Raji (cell line): ENCODE results near the gene XIRP1.

ENCODE experiments used
- POLR2A ChIP-seq: IDR thresholded peaks from 2 replicates; pipeline ENCODE4 v1.6.1; 2011; ENCODE audit warnings: low read depth, low read length, control low read depth; ENCODE audit not compliant: insufficient read depth

XIRP1 gene

DNA sequence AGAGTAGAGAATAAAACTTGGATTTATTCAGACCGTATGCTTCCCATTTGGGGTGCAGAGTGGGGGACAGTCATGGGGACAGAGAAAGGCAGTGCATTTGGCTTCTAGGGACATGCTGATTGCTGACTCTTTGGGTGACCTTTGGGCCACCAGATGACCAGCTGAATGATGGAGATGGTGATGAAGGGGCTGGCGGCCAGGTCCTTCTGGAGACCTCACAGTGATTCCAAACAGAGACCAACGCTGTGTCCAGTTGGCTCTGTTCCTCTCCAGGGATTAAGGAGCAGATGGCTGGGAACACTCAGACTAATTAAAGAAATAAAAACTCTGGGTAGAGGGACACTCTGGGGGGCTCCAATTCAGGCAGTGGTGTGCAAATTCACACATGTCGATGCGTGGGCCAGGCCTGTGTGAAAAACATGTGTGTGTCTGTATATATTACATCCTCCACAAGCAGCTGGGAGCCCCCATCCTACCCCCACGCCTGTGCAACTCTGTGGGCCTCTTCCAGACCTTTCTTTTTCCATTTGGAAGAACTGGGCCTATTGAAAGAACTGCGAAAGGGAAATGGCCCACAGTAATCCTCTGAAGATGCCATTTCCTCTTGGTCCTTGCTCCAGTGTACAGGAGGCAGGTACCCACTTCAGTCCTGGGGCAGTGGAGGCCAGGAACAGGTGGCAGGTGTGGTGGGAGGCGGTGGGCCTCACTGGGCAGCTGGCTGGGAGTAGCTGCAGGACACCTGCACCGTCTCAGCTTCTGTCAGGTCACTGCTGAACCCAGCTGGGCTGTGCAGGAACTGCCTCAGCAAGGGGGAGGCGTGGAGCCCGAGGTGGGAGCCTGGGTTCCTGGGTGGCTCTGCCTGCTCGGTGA is 8.9 kb downstream of the XIRP1 start:
- no peak for TF ChIP-seq POLR2A

DNA sequence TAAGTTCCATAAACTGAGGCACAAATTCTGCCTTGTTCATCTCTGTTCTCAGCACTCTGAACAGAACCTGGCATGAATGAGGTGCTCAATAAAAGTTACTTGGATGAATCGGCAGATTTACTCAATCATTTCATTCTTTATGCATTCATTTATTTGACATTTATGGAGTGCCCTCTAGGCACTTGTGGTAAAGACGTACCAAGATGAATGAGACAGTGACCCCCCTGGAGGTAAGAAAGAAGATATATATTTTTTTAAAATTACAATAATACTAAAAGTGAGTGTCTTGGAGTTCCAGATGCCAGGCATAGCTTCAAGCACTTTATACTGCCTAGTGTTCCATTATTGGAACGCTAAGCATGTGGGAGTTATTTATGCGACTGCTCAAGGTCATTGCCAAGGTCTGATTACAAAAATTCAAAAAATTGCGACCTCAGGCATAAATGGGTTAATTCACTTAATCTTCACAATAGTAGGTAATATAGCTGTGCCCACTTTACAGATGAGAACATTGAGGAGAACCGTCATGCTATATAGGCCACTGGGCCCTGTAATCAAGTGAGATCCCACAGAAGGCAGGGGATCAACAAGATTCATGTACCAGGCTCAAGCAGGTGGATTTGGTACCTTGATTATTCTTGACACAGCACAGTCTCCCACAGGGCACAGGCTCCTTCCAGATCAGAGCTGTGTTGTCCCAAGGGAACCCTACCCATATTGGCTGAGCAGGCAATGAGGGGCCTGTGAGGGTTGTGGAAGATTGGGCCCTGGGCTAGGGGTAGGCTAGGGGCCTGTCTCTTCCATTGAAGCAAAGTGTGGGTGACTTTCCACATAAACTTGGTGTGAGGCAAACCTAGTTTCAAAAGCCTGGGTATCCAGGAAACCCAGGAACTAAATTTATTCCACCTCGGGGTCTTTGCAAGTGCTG is 10.7 kb downstream of the XIRP1 start:
- TF ChIP-seq POLR2A: no peak

DNA sequence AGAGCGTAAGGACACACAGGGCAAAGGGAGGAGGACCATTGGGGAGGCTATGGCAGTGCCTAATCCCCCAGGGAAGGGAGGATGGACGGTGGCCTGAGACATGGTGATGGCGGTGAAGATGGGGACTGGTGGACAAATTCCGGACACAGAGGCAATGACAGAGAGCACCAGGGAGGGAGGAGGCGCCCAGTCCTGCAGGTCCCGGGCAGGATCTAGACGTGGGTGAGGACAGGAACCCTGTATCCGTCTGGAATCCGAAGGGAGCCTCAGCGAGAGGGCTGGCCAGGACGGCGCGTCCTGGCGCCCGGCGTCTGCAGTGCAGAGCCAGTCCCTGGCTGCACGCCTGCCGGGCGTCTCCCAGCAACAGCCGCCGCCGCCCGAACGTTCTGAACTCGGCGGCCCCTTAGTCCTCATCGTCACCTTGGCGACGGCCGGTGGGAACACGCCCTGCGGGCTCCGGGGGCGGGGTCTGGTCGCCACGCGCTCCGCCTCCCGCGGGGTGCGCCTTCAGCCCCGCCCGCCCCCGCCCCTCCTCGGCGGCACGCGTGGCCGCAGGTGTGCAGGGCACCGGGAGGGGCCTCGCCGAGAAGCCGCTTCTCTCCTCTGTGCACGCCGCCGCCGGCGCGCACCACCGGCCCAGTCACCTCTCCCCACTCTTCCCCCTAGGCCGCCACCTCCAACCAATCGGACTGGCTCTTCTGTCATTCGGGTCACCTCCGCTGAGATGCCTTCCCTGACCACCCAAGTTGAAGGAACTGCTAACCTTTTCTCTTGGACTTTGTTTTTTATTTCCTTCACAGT is 11.6 kb downstream of the XIRP1 start:
- peak; percentile 36; the same call in 1 of the 2 replicates for TF ChIP-seq POLR2A

DNA sequence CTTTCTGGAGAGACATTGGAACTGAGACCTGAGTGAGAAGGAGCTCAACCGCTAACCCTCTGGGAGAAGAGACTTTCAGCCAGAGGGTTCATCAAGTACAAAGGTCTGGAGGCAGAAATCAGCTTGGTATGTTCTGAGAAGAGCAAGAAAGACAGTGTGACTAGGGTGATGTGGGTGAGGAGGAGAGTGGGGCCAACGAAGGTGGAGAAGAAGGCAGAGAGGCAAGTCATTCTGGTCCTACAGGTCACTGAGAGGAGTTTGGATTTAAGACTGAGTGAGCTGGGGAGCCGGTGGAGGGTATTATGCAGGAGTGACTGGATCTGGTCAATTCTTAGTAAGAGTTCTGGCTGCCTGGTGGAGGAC is 12.2 kb downstream of the XIRP1 start:
- no peak for TF ChIP-seq POLR2A

DNA sequence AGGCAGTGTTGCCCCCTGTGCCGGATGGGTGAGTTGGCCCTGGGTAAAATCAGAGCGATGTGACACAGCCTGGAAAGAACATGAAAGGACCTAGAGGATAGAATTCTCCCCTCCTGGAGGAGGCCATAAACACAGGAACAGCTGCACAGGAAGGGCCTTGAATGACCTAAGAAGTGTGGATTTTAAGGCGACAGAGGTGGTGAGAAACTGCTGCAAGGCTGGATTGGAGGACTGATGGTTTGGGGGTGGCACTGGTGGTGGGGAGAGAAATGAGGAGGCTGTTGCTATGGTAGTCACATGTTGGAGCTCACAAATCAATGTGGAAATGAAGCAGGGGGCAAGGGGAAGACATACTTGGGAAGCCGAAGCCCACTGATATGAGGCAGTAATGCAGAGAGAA is 13.8 kb downstream of the XIRP1 start:
- no peak for TF ChIP-seq POLR2A

DNA sequence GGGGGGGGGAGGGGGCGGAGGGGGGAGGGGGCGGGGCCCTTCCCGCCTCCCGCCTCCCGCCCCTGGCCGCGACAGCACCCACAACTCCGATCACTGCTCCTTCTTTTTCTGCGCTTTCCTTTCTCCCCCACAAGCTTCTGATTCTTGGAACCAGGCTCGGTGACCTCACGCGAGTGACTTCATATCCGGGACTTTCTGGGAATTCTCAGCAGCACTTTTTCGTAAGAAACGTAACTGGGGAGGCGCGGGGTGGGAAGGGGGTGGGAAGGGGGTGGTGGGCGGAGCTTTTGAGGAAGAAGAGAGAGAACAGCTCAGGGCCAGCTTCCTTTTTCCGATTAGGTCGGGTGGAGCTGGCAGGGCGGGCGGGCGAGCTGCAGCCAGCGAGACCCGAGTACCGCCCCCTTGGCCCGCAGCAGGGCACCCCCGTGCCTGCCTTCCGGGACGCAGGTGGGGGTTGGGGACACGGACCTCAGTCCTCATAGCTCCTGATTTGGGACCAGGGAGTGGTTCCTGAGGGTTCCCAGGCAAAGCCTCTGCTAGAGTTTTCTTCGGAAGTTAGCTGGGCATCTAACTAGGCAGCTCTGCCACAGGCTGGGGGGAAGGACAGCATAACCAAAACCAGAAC is 14.6 kb downstream of the XIRP1 start:
- peak; percentile 55 for TF ChIP-seq POLR2A

DNA sequence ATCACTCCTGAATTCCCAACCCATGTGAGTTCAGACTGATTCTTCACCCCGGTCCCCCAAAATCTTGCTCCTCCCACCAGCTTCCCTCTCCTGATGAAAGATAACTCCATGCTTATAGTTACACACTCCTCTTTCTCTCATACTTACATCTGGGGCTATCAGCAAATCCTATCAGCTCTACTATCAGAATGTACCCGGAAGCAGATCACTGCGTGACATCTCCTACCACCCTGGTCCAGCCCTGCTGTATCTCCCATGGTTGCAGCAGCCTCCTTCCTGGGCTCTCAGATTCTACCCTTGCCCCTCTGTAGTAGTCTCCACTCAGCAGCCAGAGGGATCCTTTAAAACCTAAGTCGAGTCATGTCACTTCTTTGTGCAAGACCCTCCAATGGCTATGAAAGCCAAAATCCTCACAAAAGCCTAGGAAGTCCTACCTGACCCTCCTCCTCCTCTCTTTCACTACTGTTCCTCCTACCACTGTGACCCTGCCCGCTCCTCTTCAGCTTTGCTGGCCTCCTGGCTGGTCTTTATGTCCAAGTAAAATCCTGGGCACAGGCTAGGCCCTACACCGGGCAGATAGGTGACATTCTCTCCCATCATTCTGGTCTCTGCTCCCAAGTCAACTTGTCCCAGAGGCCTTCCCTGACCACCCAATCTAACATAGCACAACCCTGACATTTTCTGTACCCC is 16.2 kb downstream of the XIRP1 start:
- no peak for TF ChIP-seq POLR2A

DNA sequence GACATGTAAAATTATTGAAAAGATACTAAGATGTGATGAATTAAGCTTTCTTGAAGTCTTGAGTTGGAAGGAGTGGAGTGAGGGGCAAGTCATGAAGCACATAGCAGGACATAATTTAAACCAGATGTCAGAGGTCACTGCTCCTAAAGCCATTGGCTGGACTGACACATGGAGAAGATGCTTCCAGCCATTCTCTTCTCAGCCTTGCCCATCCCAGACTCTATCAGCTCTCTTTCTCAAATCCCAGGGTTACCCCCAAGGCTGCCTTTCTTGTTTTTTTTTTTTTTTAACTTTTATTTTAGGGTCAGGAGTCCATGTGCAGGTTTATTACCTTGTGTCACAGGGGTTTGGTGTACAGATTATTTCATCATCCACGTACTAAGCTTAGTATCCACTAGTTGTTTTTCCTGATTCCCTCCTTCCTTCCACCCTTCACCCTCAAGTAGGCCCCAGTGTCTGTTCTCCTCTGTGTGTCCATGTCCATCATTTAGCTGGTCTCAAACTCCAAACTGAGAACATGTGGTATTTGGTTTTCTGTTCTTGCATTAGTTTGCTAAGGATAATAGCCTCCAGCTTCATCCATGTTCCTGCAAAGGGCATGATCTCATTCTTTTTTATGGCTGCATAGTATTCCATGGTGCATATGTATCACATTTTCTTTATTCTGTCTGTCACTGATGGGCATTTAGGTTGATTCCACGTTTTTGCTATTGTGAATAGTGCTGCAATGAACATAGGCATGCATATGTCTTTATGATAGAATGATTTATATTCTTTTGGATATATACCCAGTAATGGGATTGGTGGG is 18.9 kb downstream of the XIRP1 start:
- TF ChIP-seq POLR2A: no peak

DNA sequence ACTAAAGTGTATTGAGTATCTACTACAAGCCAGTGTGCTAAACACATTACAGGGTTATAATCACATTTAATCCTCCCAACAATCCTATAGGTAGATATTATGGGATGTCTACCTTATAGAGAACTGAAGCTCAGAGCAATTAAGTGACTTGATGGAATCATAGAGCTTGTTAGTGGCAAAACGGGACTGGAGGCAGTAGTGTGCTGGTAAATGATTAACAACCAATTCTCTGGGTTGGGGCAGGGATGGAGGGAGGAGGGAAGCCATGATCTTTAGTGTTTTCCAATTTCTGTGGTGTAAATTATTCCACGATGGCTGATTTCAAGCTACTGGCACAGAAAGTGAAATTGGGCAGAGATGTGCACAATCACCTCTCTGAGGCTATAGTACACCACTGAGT is 20.5 kb downstream of the XIRP1 start:
- TF ChIP-seq POLR2A: no peak

DNA sequence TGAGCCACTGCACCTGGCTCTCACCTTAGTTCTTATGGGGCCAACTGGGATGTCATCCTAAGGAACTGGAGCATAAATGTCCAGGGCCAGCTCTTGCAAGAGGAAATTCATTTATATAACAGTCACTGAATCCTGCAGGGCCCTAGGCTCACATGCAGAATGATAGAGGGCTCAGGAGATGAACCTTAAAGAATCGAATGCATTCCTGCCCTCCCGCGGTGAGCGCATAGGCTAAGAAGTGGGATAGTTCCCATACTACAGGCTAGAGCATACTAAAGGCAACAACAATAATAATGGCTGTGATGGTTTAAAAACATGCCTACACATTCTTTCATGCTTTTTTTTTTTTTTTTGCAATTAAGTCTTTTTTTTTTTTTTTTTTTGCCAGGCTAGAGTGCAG is 21.9 kb downstream of the XIRP1 start:
- TF ChIP-seq POLR2A: no peak

DNA sequence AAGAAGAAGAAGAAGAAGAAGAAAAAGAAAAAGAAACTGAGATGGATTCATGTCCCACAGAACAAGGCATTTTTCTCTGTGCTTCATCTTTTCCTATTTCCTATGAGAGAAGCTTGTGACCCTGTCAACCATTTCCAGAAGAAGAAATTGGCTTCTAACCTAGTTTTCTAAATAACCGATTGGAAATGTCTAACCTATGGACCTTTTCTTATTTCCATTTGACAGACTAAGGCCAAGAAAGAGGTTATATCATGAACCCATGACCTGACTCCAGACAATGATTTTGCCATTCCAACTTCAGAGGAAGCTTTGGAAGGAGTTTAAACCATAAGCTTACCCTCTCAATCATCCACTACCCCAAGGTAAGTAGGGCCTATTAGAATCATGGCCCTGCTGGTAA is 22.7 kb downstream of the XIRP1 start:
- TF ChIP-seq POLR2A: no peak

DNA sequence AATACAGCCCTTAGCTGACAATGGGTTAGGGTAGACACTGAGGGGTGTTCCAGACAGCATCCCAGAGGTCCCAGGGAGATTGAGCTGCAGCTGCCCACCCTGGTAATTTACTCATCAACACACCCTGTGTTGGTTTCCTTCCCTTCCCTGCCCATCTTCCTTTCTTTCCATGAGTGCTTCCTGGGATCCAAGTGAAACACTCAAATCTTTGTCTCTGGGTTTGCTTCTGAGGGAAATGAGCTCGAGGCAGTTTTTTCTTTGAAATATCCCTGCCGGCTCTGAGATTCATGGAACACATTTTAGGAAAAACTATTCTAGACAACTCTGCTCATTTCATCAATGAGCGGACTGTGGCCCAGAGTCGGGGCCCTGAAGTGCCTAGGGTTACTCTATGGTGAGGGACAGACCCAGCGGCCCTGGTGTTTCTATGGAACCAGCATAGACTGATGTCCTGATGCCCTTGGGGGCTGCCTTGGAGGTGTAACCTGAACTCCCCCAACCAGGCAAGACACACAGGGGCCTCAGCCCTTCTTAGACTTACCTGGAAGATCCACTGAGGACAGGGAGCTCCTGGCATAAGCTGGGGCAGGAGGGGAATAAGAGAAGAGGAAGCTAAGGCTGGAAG is 24.1 kb downstream of the XIRP1 start:
- TF ChIP-seq POLR2A: no peak
